ENCODE data around the gene TPSD1.

- TF ChIP-seq EZH2 (IDR thresholded peaks at IDR 0.05; ENCODE audit: insufficient read depth, low read length) = no peak
- TF ChIP-seq CTCF (IDR thresholded peaks at IDR 0.05; ENCODE audit: insufficient read depth, low read depth, low read length) = no peak
Measured at GRCh38 chr16:1218930-1219611, 36.8 kb upstream of the TPSD1 start.

Measured in astrocyte (in vitro differentiated cells and primary cell).